ENCODE measurements around the gene UBA1. TPM values are rescaled to one million over a fixed set of nuclear protein-coding genes. Genes with fewer than 3 reads are reported as not detected.

The UBA1 gene
- polyA plus RNA-seq, 10 donors, result 115 to 154 (median 132) TPM

DNA sequence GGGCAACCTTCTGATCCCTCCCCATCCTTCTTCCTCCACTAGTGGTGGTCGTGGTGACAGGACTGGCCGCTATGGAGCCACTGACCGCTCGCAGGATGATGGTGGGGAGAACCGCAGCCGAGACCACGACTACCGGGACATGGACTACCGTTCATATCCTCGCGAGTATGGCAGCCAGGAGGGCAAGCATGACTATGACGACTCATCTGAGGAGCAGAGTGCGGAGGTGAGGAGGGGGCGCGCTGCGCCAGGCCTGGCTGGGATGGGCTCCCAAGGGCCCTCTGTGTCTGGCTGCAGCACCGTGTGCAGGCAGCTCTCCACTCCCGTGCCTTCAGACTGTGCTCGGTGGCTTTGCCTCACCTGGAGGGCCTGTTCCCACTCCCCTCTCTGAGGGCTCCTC, 24.4 kb upstream of the UBA1 start:
- DNase-seq, result no peak

DNA sequence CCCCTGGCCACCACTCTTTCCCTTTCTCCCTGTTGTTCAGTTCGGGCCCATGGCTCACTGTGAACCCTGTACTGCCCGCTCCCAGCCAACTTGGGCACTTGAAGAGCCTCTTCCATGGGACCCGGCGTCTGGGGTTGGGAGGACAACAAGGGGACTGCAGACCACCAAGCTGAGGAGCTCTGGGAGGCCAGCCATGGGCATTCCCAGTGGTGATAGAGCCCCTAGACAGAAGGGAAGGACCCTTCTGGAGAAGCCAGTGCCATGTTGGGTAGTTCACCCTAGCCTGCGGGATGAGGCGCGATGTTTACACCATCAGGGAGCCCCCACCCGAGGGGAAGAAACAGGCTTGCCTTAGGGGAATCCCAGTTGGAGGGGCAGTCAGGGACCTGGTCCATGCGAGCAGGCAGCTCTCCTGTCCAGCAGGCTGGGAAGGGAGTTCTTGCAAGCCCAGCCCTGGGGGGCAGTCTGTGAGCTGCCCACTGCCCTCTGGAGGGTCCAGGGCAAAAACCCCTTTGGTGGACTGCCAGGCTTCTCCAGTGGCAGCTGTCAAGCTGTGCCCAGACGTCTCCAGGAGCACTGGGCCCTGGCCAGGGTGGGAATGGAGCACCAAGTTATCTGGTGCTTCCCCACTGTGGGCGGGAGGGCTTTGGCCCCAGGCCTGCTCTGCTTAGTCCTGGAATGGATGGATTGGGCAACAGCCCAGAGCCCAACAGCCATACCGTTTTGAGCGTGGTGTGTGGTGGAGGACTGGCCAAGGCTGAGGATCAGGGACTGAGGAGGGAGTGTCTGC, 23.7 kb upstream of the UBA1 start:
- no peak for DNase-seq

DNA sequence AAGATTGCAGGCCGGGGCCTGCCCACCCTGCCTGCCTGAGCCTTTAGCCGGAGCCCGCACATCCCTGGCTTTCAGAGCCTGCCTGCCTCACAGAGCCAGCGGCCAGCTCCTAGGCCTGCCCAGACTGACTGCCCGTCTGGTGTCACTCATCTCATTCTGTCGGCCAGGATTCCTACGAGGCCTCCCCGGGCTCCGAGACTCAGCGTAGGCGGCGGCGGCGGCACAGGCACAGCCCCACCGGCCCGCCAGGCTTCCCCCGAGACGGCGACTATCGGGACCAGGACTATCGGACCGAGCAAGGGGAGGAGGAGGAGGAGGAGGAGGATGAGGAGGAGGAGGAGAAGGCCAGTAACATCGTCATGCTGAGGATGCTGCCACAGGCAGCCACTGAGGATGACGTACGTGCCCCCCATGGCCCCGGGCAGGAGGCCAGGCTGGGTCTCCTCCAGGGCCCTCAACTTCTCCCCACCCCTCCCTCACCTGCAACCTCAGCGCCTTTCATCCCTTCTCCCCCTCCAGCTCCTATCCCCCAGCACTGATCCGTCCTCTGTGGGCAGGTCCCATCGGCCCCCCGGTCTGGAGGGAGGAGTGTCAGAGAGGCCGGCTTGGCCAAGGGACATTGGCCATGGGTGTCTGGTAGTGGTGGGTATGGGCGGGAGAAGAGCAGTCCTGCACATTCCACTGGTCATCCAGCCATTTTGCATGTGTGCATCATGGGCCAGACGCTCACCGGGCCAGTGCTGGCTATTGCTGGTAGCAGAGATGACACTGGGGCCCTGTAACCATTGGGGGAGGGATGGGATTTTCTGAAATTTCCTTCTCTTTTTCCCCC, 22.6 kb upstream of the UBA1 start:
- no peak for DNase-seq

DNA sequence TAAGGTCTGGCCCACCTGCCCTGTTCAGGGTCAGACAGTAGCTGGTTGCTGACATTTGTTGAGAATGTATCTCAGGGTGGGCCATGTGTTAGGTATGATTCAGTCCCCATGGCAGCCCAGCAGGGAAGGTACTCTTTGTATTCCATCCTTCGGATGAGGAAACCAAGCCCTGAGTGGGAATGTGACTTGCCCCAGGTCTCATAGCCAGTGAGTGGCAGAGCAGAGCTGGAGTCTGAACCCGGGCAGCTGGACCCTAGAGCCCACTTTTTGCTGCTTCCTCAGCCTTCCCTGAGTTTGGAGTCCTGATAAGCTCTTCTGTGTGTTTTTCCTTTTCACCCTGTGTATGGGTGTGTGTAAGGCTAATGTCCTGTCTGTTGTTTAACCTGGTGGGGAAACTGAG, 21.6 kb upstream of the UBA1 start:
- no peak for DNase-seq

GRCh38 chrX:47172549-47172948, 21.1 kb upstream of the UBA1 start:
- no peak for DNase-seq

DNA sequence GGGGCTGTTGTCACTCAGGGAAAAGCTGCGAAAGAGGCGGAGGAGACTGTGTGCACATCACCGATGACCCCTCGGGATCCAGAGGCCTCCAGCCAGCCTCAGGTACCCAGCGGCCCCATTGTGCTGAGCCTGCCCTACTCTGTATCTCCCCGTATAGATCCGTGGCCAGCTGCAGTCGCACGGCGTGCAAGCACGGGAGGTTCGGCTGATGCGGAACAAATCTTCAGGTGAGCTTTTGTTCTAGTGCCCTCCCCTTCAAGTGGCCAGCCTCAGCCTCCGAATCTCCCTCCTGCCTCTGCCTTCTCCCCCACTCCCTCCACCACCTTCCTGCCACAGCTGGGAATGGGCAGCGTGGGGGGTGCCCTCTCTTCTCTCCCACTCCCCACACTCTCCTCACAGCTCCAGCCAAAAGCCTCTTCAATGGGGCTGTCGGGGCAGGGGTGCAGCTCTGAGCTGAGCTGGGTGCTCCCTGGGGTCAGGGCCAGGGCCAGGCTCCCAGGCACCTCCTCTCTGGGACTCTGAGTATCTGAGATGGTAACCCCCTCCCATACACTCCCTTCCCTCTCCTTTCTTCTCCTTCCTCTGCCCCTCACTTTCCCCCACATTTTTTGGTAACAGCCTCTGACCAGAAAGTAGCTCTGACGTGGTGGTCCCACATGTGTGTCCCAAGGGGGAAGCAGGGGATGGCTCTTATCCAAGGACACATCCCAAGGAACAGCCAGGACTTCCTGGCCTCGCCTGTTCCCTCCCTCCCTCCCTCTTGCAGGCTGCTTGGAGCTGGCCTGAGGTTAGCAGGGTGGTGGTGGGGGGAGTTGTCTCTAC, 20.4 kb upstream of the UBA1 start:
- DNase-seq, result no peak

- no peak for DNase-seq
These were observed 19.3 kb upstream of the UBA1 start for GRCh38 chrX:47174376-47174775.

DNA sequence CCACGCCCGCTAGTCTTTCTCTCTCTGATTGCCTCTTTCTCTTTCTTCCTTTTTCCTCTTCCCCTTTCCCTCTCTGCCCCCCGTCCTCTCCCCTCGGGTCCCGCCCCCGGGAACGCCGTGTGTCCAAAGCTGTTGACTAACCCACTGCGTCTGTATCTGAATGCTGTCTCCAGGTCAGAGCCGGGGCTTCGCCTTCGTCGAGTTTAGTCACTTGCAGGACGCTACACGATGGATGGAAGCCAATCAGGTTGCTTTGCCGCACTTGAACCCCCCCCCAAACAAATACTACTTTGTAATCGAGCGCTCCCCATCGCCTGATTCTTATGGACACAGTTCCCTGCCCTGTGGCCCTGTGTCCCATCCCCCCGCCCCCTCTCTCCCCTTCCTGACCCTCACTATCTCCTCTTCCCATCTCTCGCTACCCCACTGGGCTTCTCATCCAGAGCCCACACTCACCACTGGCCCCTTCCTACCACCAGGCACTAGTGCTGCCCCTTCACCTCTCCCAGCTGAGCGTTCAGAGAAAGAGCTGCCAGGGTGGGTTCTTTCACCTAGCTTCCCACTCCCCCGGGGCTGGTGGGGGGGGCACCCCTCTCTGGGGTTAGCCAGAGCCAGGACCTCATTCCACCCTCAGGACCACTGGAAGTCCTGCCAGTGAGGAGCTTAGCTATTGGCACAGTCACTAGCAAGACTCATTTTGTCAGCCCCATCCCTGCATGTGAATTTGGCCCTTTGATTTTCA, 18.6 kb upstream of the UBA1 start:
- DNase-seq, result no peak

DNA sequence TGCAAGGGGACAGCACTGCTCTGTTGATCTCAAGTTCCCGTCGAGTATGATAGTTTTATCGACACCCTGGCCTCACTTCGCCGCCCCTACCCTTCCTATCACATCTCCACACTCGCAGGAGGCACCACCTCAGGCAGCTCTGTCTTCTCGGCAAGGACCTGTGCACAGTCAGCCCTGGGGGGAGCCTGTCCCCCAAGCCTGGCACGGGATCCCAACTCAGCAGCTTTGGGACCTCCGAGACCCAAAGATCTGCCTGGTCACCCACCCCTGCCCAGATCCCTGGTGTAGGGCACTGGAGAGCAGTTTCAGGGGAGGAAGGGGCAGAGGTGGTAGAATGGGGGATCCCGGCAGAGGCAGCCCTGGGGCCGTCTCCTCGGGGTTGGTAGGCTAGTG, 18.0 kb upstream of the UBA1 start:
- DNase-seq, result no peak

DNA sequence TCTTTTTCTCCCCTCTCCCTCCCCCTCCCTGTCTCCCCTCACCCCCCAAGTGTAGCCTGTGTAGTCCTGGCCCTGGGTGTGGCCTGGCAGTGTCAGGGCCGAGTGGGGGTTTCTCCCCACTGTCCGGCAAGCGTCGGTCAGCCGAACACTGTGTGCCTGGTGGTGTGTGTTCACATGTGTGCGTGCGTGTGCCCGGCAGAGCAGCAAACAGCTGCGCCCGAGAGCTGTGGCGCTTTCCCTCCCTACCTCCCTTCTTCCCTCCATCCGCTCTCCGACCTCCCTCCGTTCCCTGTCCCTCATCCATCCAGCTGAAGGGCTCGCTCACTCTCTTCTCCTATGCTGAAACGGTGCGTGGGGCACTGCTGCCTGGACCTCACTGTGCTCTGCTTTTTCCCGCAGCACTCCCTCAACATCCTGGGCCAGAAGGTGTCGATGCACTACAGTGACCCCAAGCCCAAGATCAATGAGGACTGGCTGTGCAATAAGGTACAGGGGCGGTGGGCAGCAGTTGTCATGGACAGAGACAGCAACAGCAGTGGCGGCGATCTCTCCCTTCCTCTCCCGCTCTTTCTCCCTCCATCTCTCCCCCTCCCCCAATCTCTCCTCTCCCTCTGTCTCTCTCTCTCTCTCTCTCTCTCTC, 17.4 kb upstream of the UBA1 start:
- DNase-seq, result no peak

DNA sequence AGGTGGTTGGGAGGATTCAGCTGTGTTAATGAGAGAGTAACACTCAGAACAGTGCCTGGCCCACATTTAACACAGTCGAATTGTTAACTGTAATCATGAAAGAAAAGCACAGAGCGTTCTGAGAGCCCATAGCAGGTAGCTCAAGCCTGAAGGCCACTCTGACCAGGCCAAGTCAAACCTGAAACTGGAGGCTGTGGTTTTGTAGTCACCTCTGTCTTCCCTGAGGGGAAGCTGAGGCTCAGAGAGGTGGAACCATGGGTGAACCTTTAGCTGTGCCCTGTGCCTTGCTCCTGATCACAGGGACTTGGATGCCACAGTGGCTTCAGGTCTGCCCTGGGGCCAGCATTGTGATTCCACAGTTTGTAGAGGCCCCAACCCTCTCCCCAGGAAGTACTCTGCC, 16.6 kb upstream of the UBA1 start:
- DNase-seq, result no peak

- no peak for DNase-seq
These were observed 15.3 kb upstream of the UBA1 start for GRCh38 chrX:47178337-47178736.

DNA sequence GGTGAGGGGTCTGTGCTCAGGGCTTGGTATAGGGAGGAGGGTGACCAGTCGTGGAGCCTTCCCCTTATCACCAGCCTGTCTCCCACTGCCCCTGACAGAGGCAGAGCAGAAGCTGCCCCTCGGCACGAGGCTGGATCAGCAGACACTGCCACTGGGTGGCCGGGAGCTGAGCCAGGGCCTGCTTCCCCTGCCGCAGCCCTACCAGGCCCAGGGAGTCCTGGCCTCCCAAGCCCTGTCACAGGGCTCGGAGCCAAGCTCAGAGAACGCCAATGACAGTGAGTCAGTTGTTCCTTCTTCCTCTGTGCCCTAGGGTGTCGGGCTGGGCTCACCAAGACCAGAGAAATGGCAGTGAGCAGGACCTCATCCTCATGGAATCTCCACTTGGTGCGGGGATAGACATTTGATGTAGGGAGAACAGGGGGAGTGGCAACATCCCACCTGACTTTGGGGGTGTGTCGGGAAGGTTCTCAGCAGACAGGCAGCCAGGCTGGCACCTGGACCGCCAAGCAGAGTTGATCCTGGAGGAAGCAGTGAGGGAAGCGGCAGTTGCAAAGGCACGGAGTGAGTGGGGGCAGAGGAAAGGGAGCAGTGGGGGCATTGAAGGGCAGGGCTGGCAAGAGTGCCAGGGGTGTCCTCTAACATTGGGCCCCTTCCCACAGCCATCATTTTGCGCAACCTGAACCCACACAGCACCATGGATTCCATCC, 14.3 kb upstream of the UBA1 start:
- no peak for DNase-seq

- DNase-seq, result no peak
These were observed 13.7 kb upstream of the UBA1 start for GRCh38 chrX:47179928-47180255.

GRCh38 chrX:47180346-47180745, 13.3 kb upstream of the UBA1 start:
- no peak for DNase-seq

- DNase-seq, result no peak
These were observed 12.3 kb upstream of the UBA1 start for GRCh38 chrX:47181301-47181700.

- DNase-seq, result no peak
These were observed 11.4 kb upstream of the UBA1 start for GRCh38 chrX:47182106-47182700.

DNA sequence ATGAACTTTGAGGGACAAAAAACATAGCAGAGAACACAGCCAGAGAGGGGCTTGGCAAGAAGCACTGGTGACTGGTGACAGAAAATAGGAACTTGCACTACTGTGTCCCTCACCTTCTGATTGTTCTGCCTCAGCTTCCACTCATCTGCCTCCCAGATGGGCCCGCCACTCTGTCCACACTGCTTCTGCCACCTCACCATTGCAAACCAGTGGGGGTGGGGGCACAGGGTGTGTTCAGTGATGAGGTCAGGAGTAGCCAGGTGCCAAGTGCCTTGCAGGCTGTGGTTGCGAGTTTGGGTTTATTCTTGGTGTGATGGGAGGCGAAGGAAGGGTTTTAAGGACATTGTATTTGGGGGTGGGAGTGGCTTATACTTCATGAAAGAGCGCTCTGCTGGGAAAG, 9.1 kb upstream of the UBA1 start:
- DNase-seq, result no peak

DNA sequence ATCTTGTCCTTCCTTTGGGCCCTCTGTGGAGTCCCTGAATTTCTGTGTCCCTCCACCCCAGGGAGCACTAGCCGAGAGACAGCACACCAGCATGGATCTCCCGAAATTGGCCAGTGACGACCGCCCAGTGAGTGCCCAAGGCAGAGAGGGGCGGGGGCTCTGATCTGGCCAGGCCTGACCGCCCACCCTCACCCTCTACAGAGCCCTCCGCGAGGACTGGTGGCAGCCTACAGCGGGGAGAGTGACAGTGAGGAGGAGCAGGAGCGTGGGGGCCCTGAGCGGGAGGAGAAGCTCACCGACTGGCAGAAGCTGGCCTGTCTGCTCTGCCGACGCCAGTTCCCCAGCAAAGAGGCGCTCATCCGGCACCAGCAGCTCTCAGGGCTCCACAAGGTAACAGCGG, 8.4 kb upstream of the UBA1 start:
- DNase-seq, result no peak

DNA sequence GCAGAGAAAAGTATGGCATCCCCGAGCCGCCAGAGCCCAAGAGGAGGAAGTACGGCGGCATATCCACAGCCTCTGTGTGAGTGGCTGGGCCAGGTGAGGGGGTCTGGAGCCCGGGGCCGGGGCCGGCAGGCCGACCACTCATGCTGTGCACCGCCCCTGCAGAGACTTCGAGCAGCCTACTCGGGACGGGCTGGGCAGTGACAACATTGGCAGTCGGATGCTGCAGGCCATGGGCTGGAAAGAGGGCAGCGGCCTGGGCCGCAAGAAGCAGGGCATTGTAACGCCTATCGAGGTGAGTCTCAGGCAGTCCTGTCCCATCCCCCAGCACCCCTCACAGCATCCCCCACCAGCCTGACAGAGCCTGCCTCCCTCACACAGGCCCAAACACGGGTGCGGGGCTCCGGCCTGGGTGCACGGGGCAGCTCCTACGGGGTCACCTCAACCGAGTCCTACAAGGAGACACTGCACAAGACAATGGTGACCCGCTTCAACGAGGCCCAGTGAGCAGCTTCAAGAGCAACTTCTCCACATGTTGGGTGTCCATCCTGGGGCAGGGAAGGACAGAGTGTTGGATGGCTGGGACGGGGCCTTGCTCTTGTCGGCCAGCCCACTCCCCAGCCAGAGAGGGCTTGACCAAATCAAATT, 7.4 kb upstream of the UBA1 start:
- no peak for DNase-seq

All from muscle of back (tissue), 11 donors.